Hepatocyte (in vitro differentiated cells): ENCODE measurements around the gene CSN3. TPM values are rescaled to one million over a fixed set of nuclear protein-coding genes. Genes with fewer than 3 reads are reported as not detected.

ENCODE experiments used
- DNase-seq: peaks from one replicate; pipeline ENCODE4 v3.0.0-alpha.2; 2016; ENCODE audit warnings: low spot score
- H2AFZ ChIP-seq: fragments of 200-600 bp; sonication (generic); 2 replicates; pipeline ENCODE4 v1.6.0; 2016; ENCODE audit warnings: antibody characterized with exemption, mild to moderate bottlenecking
- H3K27ac ChIP-seq: fragments of 200-600 bp; sonication (generic); 2 replicates; pipeline ENCODE4 v1.5.1; 2016; ENCODE audit warnings: mild to moderate bottlenecking
- H3K27me3 ChIP-seq: fragments of 200-600 bp; sonication (generic); 2 replicates; pipeline ENCODE4 v1.6.1; 2016
- H3K36me3 ChIP-seq: fragments of 200-600 bp; sonication (generic); replicated peaks from 2 replicates; pipeline ENCODE4 v1.5.1; 2016; ENCODE audit warnings: low read depth; ENCODE audit not compliant: insufficient read depth
- H3K4me1 ChIP-seq: fragments of 200-600 bp; sonication (generic); 2 replicates; pipeline ENCODE4 v1.5.1; 2016; ENCODE audit warnings: mild to moderate bottlenecking, moderate library complexity; ENCODE audit not compliant: insufficient read depth
- H3K4me2 ChIP-seq: fragments of 200-600 bp; sonication (generic); 2 replicates; pipeline ENCODE4 v1.6.0; 2016
- H3K4me3 ChIP-seq: fragments of 200-600 bp; sonication (generic); 2 replicates; pipeline ENCODE4 v1.5.1; 2016; ENCODE audit warnings: mild to moderate bottlenecking
- H3K79me2 ChIP-seq: fragments of 200-600 bp; sonication (generic); 2 replicates; pipeline ENCODE4 v1.6.0; 2017; ENCODE audit warnings: mild to moderate bottlenecking
- H3K9me2 ChIP-seq: fragments of 200-600 bp; sonication (generic); replicated peaks from 2 replicates; pipeline ENCODE4 v1.6.0; 2017; ENCODE audit warnings: mild to moderate bottlenecking; ENCODE audit not compliant: insufficient read depth
- H3K9me3 ChIP-seq: fragments of 200-600 bp; sonication (generic); 2 replicates; pipeline ENCODE4 v1.5.1; 2016; ENCODE audit warnings: low read depth, mild to moderate bottlenecking
- H4K20me1 ChIP-seq: fragments of 200-600 bp; sonication (generic); 2 replicates; pipeline ENCODE4 v1.6.0; 2016; ENCODE audit warnings: mild to moderate bottlenecking; ENCODE audit not compliant: insufficient read depth, poor library complexity, severe bottlenecking
- CTCF ChIP-seq: fragments of 200-600 bp; sonication (generic); IDR thresholded peaks from 2 replicates; pipeline ENCODE4 v1.5.1; 2016; ENCODE audit warnings: antibody characterized with exemption, mild to moderate bottlenecking; ENCODE audit not compliant: poor library complexity
- EZH2 ChIP-seq: fragments of 200-600 bp; sonication (generic); IDR thresholded peaks from 2 replicates; pipeline ENCODE4 v1.6.1; 2016; ENCODE audit warnings: antibody characterized with exemption, mild to moderate bottlenecking, borderline replicate concordance
- EZH2phosphoT487 ChIP-seq: fragments of 200-600 bp; sonication (generic); IDR thresholded peaks from one replicate; pipeline ENCODE4 v1.6.1; 2018; ENCODE audit warnings: antibody characterized with exemption, mild to moderate bottlenecking, low read depth, moderate library complexity; ENCODE audit not compliant: unreplicated experiment, severe bottlenecking
- WGBS: methylation state at CpG from one replicate; pipeline ENCODE4 v1.1.6; 2016; ENCODE audit warnings: low lambda C conversion rate; ENCODE audit errors: missing lambda C conversion rate; 5-methylcytosine and 5-hydroxymethylcytosine counted together
- polyA plus RNA-seq: library from polyadenylated mRNA; unstranded; fragments of >200 nt; fragmentation: Nextera tagmentation; extraction: Ambion mirVana; gene quantifications from 2 replicates; pipeline ENCODE4 v1.2.1, GENCODE V29; 2016
- total RNA-seq: library from RNA; depleted of rRNA; stranded (reverse); fragments of >200 nt; gene quantifications from 2 replicates; pipeline ENCODE4 v1.2.3, GENCODE V29; 2014

CSN3 gene
- total and polyA plus RNA-seq, 2 experiments from 2014 or later = 1.3 TPM; not detected in 1

GRCh38 chr4:70288651-70289050 is 46.3 kb downstream of the CSN3 start:
- H3K9me2 ChIP-seq = no peaks in the 10 kb centered on the region
- no peak overlapping the region for H3K4me2 ChIP-seq
- no peaks in the 10 kb centered on the region for H3K79me2 ChIP-seq
- no peak for DNase-seq
- 32% methylated on average over 1 of the region's 1 CpG for WGBS
- no peaks in the 10 kb centered on the region for H3K4me1 ChIP-seq
- TF ChIP-seq EZH2phosphoT487 (no peak), EZH2 (no peak), CTCF (no peak)
- H3K9me3 ChIP-seq = no peaks in the 10 kb centered on the region
- H4K20me1 ChIP-seq = no peaks in the 10 kb centered on the region
- no peak overlapping the region for H2AFZ ChIP-seq
- H3K36me3 ChIP-seq = no peaks in the 10 kb centered on the region
- no peaks in the 10 kb centered on the region for H3K27me3 ChIP-seq
- H3K27ac ChIP-seq = no peak overlapping the region
- H3K4me3 ChIP-seq = no peak overlapping the region

GRCh38 chr4:70291341-70291740 is 48.9 kb downstream of the CSN3 start:
- no peak overlapping the region for H3K4me3 ChIP-seq
- no peaks in the 10 kb centered on the region for H3K9me3 ChIP-seq
- WGBS = 86% methylated on average over 2 of the region's 2 CpGs
- H3K27me3 ChIP-seq = no peaks in the 10 kb centered on the region
- H3K4me2 ChIP-seq = no peak overlapping the region
- H3K79me2 ChIP-seq = no peaks in the 10 kb centered on the region
- H4K20me1 ChIP-seq = no peaks in the 10 kb centered on the region
- H3K36me3 ChIP-seq = no peaks in the 10 kb centered on the region
- no peak for DNase-seq
- no peaks in the 10 kb centered on the region for H3K4me1 ChIP-seq
- H2AFZ ChIP-seq = no peak overlapping the region
- no peak for TF ChIP-seq EZH2
- TF ChIP-seq EZH2phosphoT487 = no peak
- TF ChIP-seq CTCF = no peak
- H3K27ac ChIP-seq = no peak overlapping the region
- H3K9me2 ChIP-seq = no peaks in the 10 kb centered on the region

GRCh38 chr4:70297576-70297975 is 55.2 kb downstream of the CSN3 start:
- H3K27ac ChIP-seq = no peak overlapping the region
- no peak for DNase-seq

More at GRCh38 chr4:70297576-70297975, 55.2 kb downstream of the CSN3 start:
- TF ChIP-seq EZH2 (no peak), CTCF (no peak), EZH2phosphoT487 (no peak)
- Histone ChIP-seq H3K4me3 (no peak overlapping the region), H2AFZ (no peak overlapping the region), H4K20me1 (no peaks in the 10 kb centered on the region), H3K9me2 (no peaks in the 10 kb centered on the region), H3K4me2 (no peak overlapping the region), H3K79me2 (no peaks in the 10 kb centered on the region), H3K4me1 (no peaks in the 10 kb centered on the region), H3K36me3 (no peaks in the 10 kb centered on the region), H3K27me3 (no peaks in the 10 kb centered on the region), H3K9me3 (no peaks in the 10 kb centered on the region)
